Measurements from ENCODE around the gene RFT1.

RFT1 gene

DNA sequence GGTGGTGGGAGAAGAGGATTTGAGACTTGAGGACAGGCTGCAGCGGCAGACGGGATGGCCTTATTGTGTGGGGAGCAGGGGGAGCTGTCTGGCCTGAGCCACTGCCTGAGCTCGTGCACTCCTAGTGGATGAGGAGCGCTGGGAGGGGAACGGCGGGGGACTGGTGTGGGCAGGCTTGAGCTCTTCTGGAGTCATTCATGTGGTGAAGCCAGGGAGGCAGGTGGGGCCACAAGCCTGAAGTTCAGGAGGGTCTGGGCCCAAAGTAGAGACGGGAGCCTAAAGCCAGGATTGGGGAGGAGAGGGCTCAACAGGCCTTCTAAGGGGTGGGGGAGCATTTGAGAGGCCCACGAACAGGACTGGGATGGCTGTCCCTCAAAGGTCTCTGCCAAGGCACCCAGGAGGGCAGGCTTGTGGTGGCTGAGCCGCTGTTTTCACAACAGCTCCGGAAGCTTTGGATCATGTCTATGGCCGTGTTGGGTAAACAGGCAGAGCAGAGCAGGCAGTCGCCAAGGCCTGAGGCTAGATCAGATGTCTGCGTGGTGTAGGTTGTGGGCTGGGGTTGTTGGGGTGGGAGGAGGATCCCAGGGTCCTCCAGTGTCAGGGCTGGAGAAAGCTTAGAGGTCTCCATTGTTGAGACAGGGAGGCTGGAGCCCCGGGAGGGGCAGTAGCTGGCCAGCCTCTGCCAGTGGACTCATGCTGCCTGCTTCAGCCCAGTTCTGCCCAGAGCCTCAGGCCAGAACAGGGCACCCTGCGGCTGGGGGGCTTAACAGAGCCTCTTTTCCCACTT is 39.0 kb upstream of the RFT1 start:
- TF ChIP-seq CTCF (IDR thresholded peaks at IDR 0.05), result no peak
- no peaks in the 10 kb centered on the region for H3K27me3 ChIP-seq
- H3K27ac ChIP-seq, result peak overlapping the region; percentile 99
- peaks cover 100% of the 10 kb centered on the region in 2 experiments for H3K4me1 ChIP-seq (ENCODE audit: control insufficient read depth in 1 of 2, insufficient read depth in 1 of 2, low read depth in 1 of 2, low read length in 1 of 2)
- no peaks in the 10 kb centered on the region for H3K9me3 ChIP-seq
- peaks cover 53% of the 10 kb centered on the region for H3K36me3 ChIP-seq
- H3K4me3 ChIP-seq (ENCODE audit: low read depth in 1 of 2, low read length in 1 of 2), result peak overlapping the region; percentile 83 to 89

GRCh38 chr3:53168175-53168923 is 38.1 kb upstream of the RFT1 start:
- H3K27me3 ChIP-seq, result no peaks in the 10 kb centered on the region
- peak overlapping the region; percentile 83 to 89 for H3K4me3 ChIP-seq (ENCODE audit: low read depth in 1 of 2, low read length in 1 of 2)
- H3K36me3 ChIP-seq, result peaks cover 48% of the 10 kb centered on the region
- H3K9me3 ChIP-seq, result no peaks in the 10 kb centered on the region
- TF ChIP-seq CTCF (IDR thresholded peaks at IDR 0.05), result no peak
- peaks cover 100% of the 10 kb centered on the region in 2 experiments for H3K4me1 ChIP-seq (ENCODE audit: control insufficient read depth in 1 of 2, insufficient read depth in 1 of 2, low read depth in 1 of 2, low read length in 1 of 2)
- peak overlapping the region; percentile 99 for H3K27ac ChIP-seq

DNA sequence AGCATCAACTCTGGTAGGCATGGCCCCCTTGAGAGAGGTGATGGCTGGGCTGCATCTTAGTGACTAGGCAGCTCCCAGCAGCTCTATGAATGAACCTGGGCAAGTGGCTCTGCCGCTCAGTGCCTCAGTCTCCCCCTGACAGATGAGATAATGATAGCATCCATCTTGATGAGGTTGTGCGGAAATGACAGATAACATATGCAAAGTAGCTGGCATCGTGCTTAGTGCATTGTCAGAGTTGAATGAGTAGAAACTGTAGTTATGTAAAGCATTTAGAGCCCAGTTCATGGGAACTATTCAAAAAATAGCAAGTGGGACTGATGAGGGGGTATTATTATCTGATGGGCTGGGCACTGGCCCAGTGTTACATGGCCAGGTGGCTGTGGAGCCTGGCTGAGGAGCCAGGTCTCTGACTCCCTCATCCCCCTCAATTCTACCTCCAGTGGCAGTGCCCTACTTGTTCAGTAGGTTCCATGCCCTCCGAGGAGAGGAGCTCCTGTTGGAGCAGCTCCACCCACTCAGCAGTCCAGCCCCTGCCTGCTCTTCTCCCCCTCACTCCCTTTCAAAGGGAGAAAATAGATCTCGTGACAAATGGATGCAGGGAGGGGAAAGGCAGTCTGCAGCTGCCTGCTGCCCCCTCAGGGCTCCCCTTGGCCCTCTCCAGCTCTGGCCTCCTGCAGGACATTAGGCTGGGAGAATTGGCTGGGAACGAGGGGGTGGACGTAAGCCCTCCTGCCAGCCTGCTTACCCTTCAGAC is 37.4 kb upstream of the RFT1 start:
- no peak for TF ChIP-seq CTCF (IDR thresholded peaks at IDR 0.05)
- H3K4me3 ChIP-seq (ENCODE audit: low read depth in 1 of 2, low read length in 1 of 2), result peak overlapping the region; percentile 83 to 89
- no peaks in the 10 kb centered on the region for H3K9me3 ChIP-seq
- H3K36me3 ChIP-seq, result peaks cover 40% of the 10 kb centered on the region
- peak overlapping the region; percentile 99 for H3K27ac ChIP-seq
- no peaks in the 10 kb centered on the region for H3K27me3 ChIP-seq
- H3K4me1 ChIP-seq (ENCODE audit: control insufficient read depth in 1 of 2, insufficient read depth in 1 of 2, low read depth in 1 of 2, low read length in 1 of 2), result peaks cover 99 to 100% of the 10 kb centered on the region in 2 experiments

DNA sequence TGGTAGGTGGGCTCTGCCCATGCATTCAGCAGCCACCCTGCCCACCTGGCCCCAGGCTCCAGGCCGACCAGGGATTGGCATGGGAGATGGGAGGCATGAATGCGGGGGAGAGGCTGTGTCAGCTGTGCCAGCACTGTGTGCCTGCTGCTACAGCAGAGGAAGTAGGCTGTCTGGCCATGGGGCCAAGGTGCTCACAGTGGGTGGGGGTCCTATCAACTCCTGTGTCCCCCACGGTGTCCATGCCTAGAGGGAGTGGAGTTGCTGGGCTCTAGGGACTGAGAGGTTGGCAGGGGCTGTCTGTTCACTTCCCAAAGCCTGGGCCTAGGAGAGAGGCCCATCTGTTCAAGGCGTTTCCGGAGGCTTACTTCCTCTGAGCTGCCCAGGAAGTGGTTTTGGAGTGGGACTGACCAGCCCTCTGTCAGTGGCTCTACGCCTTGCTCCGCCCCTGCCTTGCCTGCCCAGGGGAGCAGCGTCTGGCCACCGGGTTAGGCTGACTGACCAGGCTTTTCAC is 36.6 kb upstream of the RFT1 start:
- TF ChIP-seq CTCF (IDR thresholded peaks at IDR 0.05), result no peak
- no peaks in the 10 kb centered on the region for H3K27me3 ChIP-seq
- no peaks in the 10 kb centered on the region for H3K9me3 ChIP-seq
- peak overlapping the region; percentile 99 for H3K27ac ChIP-seq
- peaks cover 92 to 96% of the 10 kb centered on the region in 2 experiments for H3K4me1 ChIP-seq (ENCODE audit: control insufficient read depth in 1 of 2, insufficient read depth in 1 of 2, low read depth in 1 of 2, low read length in 1 of 2)
- peaks cover 40% of the 10 kb centered on the region for H3K36me3 ChIP-seq
- H3K4me3 ChIP-seq (ENCODE audit: low read depth in 1 of 2, low read length in 1 of 2), result peak overlapping the region; percentile 83 to 89

- H3K36me3 ChIP-seq, result peaks cover 36% of the 10 kb centered on the region
- H3K27me3 ChIP-seq, result no peaks in the 10 kb centered on the region
- H3K27ac ChIP-seq, result peak overlapping the region; percentile 99
- H3K4me3 ChIP-seq (ENCODE audit: low read depth in 1 of 2, low read length in 1 of 2), result peak overlapping the region; percentile 83 to 89
- no peak for TF ChIP-seq CTCF (IDR thresholded peaks at IDR 0.05)
- H3K9me3 ChIP-seq, result no peaks in the 10 kb centered on the region
- H3K4me1 ChIP-seq (ENCODE audit: control insufficient read depth in 1 of 2, insufficient read depth in 1 of 2, low read depth in 1 of 2, low read length in 1 of 2), result peaks cover 85 to 90% of the 10 kb centered on the region in 2 experiments
Measured at GRCh38 chr3:53166206-53166605, 36.0 kb upstream of the RFT1 start.
